Measurements from ENCODE around the gene FRMD8. TPM values are rescaled to one million over a fixed set of nuclear protein-coding genes. Genes with fewer than 3 reads are reported as not detected.
A peak's percentile ranks its signal among the peaks of the same experiment; 100 is the strongest.

Gene FRMD8
- total and polyA plus RNA-seq, 9 of the 15 experiments (the other 6 are each of a cell fraction or from before 2014, with no cell fraction given) = 4.5 to 54.5 (median 15.8) TPM

DNA sequence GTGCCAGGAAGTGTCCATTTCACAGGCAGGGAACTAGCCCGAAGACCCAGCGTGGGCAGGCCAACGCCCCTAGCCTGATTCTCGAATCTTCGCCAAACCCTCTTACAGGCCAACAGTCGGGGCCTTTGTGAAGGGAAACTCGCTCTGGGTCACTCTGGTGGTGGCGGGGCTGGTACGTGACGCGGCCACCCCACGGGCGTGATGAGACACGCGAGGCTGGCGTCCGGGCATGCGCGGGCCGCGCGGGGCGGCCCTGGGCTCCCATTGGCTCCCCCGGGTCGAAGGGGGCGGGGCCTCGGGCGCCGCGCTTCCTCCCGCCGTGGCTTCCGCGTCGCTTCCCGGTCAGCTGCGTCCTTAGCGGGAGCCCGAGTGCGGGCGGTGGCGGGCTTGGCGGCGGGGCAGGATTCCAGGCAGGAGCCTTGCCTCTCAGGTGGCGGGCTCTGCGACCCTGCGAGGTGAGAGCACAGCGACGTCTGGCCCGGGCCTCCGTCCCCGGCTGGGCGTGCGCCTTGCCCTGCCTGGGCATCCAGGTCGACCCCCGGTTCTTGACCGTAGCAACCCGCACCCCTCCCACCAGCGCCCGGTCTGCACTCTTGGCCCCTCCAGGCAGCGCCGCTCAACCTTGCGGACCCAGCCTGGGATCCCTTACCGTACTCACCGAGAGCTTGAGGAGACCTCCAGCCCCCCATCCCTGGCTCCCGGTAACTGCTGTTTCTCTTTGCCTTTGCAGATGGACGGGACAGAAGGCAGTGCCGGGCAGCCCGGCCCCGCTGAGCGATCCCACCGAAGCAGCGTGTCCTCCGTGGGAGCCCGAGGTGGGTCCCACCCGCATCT is at the start of gene FRMD8 (continued):
- TF ChIP-seq SMAD3 (CRISPR knock-in tag; conservative IDR thresholded peaks at IDR 0.05) (0 out of 2 replicates have a peak, but pooled peaks have one; percentile 20), TFAP4 (CRISPR knock-in tag; IDR thresholded peaks at IDR 0.05; ENCODE audit: borderline replicate concordance) (peak; percentile 97), ZNF780A (CRISPR knock-in tag; IDR thresholded peaks at IDR 0.05) (no peak), ZNF197 (CRISPR knock-in tag; IDR thresholded peaks at IDR 0.05; ENCODE audit: low read depth) (no peak), KLF1 (tag; IDR thresholded peaks at IDR 0.05) (0 out of 2 replicates have a peak, but pooled peaks have one; percentile 26), SMAD1 (IDR thresholded peaks at IDR 0.05; ENCODE audit: low read depth, low read length, partially characterized antibody) (no peak), ZNF217 (CRISPR knock-in tag; IDR thresholded peaks at IDR 0.05) (no peak), ZNF695 (CRISPR knock-in tag; IDR thresholded peaks at IDR 0.05) (no peak), ZFP1 (CRISPR knock-in tag; IDR thresholded peaks at IDR 0.05) (no peak), ZNF79 (CRISPR knock-in tag; IDR thresholded peaks at IDR 0.05; ENCODE audit: low read depth) (no peak), ZBTB33 (CRISPR knock-in tag; IDR thresholded peaks at IDR 0.05) (no peak), SAFB (IDR thresholded peaks at IDR 0.05; ENCODE audit: borderline replicate concordance, low read depth, low read length) (peak; percentile 99)
- TF ChIP-seq, protein P1, sequence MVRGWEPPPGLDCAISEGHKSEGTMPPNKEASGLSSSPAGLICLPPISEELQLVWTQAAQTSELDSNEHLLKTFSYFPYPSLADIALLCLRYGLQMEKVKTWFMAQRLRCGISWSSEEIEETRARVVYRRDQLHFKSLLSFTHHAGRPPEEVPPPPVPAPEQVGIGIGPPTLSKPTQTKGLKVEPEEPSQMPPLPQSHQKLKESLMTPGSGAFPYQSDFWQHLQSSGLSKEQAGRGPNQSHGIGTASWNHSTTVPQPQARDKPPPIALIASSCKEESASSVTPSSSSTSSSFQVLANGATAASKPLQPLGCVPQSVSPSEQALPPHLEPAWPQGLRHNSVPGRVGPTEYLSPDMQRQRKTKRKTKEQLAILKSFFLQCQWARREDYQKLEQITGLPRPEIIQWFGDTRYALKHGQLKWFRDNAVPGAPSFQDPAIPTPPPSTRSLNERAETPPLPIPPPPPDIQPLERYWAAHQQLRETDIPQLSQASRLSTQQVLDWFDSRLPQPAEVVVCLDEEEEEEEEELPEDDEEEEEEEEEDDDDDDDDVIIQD (CRISPR knock-in tag; IDR thresholded peaks at IDR 0.05) = no peak
- TF ChIP-seq, protein P2, sequence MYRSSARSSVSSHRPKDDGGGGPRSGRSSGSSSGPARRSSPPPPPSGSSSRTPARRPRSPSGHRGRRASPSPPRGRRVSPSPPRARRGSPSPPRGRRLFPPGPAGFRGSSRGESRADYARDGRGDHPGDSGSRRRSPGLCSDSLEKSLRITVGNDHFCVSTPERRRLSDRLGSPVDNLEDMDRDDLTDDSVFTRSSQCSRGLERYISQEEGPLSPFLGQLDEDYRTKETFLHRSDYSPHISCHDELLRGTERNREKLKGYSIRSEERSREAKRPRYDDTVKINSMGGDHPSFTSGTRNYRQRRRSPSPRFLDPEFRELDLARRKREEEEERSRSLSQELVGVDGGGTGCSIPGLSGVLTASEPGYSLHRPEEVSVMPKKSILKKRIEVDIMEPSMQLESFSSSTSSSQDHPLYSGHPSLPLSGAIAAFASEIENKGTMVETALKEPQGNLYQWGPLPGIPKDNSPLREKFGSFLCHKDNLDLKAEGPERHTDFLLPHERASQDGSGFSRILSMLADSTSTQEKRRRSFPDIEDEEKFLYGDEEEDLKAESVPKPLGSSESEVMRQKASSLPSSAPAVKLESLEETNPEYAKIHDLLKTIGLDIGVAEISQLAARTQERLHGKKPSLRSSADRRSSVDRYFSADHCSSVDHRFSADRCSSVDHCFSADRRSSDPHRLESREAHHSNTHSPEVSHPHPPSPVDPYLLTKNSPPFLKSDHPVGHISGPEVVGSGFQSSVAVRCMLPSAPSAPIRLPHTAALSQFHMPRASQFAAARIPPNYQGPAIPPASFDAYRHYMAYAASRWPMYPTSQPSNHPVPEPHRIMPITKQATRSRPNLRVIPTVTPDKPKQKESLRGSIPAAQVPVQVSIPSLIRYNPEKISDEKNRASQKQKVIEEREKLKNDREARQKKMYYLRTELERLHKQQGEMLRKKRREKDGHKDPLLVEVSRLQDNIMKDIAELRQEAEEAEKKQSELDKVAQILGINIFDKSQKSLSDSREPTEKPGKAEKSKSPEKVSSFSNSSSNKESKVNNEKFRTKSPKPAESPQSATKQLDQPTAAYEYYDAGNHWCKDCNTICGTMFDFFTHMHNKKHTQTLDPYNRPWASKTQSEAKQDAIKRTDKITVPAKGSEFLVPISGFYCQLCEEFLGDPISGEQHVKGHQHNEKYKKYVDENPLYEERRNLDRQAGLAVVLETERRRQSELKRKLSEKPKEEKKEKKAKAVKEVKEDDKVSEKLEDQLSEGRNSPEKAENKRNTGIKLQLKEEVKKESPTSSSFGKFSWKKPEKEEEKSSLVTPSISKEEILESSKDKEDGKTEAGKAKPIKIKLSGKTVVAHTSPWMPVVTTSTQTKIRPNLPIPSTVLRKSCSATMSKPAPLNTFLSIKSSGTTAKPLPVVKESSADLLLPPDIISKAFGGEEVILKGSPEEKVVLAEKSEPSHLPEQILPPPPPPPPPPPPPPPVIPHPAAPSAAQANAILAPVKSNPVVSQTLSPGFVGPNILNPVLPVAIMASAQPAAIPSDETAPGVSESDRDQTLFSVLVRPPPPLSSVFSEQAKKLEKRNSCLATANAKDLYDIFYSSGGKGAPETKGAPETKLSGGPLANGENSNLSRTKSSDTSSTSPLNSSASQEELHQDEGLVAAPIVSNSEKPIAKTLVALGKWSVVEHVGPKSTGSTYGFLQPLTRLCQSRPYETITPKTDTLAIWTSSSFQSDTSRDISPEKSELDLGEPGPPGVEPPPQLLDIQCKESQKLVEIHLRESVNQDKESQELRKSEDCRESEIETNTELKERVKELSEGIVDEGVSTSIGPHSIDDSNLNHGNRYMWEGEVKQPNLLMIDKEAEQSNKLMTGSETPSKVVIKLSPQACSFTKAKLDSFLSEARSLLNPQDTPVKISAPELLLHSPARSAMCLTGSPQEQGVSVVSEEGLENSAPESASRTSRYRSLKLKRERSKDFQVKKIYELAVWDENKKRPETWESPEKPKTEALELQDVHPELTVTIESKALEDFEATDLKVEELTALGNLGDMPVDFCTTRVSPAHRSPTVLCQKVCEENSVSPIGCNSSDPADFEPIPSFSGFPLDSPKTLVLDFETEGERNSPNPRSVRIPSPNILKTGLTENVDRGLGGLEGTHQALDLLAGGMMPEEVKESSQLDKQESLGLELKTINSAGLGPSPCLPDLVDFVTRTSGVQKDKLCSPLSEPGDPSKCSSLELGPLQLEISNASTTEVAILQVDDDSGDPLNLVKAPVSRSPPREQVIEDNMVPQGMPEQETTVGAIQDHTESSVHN (IDR thresholded peaks at IDR 0.05; ENCODE audit: borderline replicate concordance in 1 of 2, low read depth in 1 of 2) = no peak

Data from K562 (cell line).